Heart right ventricle (tissue), 16 donors: ENCODE measurements around the gene GNAS-AS1. TPM values are rescaled to one million over a fixed set of nuclear protein-coding genes. Genes with fewer than 3 reads are reported as not detected.
A peak's percentile ranks its signal among the peaks of the same experiment; 100 is the strongest.

Experiments
- ATAC-seq, 8 donors: fragments of 200-7000 bp; cut with Tn5 transposase; one replicate each; pipeline ENCODE4 v1.9.1; 2020; ENCODE audit warnings: mild to moderate bottlenecking in 8 of 8, moderate library complexity in 8 of 8, moderate number of reproducible peaks in 1 of 8
- DNase-seq, 2 donors: peaks; one replicate each; pipeline ENCODE4 v3.0.0-alpha.2; 2020
- H3K27ac ChIP-seq, 10 donors: fragments of 200-600 bp; sonication (generic) in 2 of 10; one replicate each; pipeline versions ENCODE4 v1.5.0 to v1.8.0; 2020 to 2022; ENCODE audit warnings: mild to moderate bottlenecking in 3 of 10
- H3K27me3 ChIP-seq, 7 donors: fragments of 200-600 bp; one replicate each; pipeline ENCODE4 v1.8.0; 2021 to 2022; ENCODE audit warnings: mild to moderate bottlenecking in 2 of 7
- H3K36me3 ChIP-seq, 9 donors: fragments of 200-600 bp; sonication (generic) in 1 of 9; one replicate each; pipeline versions ENCODE4 v1.5.0 to v1.8.0; 2020 to 2022; ENCODE audit warnings: mild to moderate bottlenecking in 2 of 9
- H3K4me1 ChIP-seq, 9 donors: fragments of 200-600 bp; sonication (generic) in 1 of 9; one replicate each; pipeline versions ENCODE4 v1.5.0 to v1.8.0; 2020 to 2022; ENCODE audit warnings: mild to moderate bottlenecking in 4 of 9
- H3K4me3 ChIP-seq, 10 donors: fragments of 200-600 bp; sonication (generic) in 2 of 10; one replicate each; pipeline versions ENCODE4 v1.5.0 to v1.8.0; 2020 to 2022; ENCODE audit warnings: mild to moderate bottlenecking in 7 of 10, moderate library complexity in 2 of 10
- H3K9me3 ChIP-seq, 11 donors: fragments of 200-600 bp in 10 of 11; sonication (generic) in 2 of 11; one replicate each; pipeline versions ENCODE4 v1.5.0 to v1.8.0; 2013 to 2022; ENCODE audit warnings: mild to moderate bottlenecking in 2 of 11, control low read depth in 1 of 11, moderate library complexity in 1 of 11
- CTCF ChIP-seq, 9 donors: fragments of 200-600 bp; sonication (generic) in 2 of 9; IDR thresholded peaks; one replicate each; pipeline versions ENCODE4 v1.5.0 to v1.8.0; 2021 to 2022; ENCODE audit warnings: antibody characterized with exemption in 9 of 9, mild to moderate bottlenecking in 5 of 9, moderate library complexity in 1 of 9
- WGBS, 2 donors: extraction: QIAGEN DNeasy Blood & Tissue Kit; methylation state at CpG; one replicate each; pipeline ENCODE4 v1.1.7; 2013; ENCODE audit warnings: inconsistent platforms in 1 of 2; 5-methylcytosine and 5-hydroxymethylcytosine counted together
- intact Hi-C, 10 donors: fragments of 100-400 bp; cut with DNase I; formaldehyde crosslinking; loops; one replicate each; pipeline versions ENCODE4 v1.11.1 to v1.14.2; 2022
- polyA plus RNA-seq, 2 donors: library from polyadenylated mRNA; stranded (reverse); fragments of 200-250 nt; gene quantifications; one replicate each; pipeline ENCODE4 v1.2.3, GENCODE V29; 2013
- total RNA-seq, 10 donors: library from RNA; stranded (reverse); fragmentation: NEBNext Ultra II Directional in 3 of 10; extraction: Animal tissue kit (Norgen Biotek cat#: 25700) in 3 of 10; gene quantifications; one replicate each; pipeline versions ENCODE4 v1.2.1 to v1.2.4, GENCODE V29; 2021 to 2023
- donor health status: Arrhythmogenic right ventricular cardiomyopathy.
- donor health status: ischemic (EF 13 %, LVEDD 7.1; RV severe dilation, severe dysfunction).
- donor health status: healthy with polysubstance abuse.
- donor health status: DM: no; HTN: yes; CAD: no.
- donor health status: DM: no; HTN: no; CAD: no.
- donor health status: ischemic (EF 25% LVEDD 6.9; RV normal size, moderate dysfunction).
- donor health status: ischemic (EF 25% LVEDD 5.7; RV mildly dilated, moderate dysfunction).
- donor health status: healthy.
- donor health status: DM: yes; HTN: yes; CAD: no.
- donor health status: Ischemic cardiomyopathy.
- donor health status: ischemic (EF 35%, LVEDD 5.7; RV mildly dilated, moderate dysfunction).
- donor health status: nonischemic (EF 11% LVEDD 7.7; RV severe dilation, severe dysfunction).
- donor health status: DM: yes; HTN: yes; CAD: no.
- donor health status: PGD.
- donor health status: ischemic (EF 29% LVEDD 5.4; RV normal size, mild dysfunction).
- donor health status: nonischemic (EF 23%, LVEDD 6.1; RV moderate dilation, normal function).

GNAS-AS1 gene
- total and polyA plus RNA-seq, 12 donors, result 0.06 to 1.5 (median 0.41) TPM

- intact Hi-C loops, result loop anchor here in 4 of 10 donors (5.0 to 10.0 kb wide), 5 partner anchors 199 to 619 kb away; partner anchors contain the start of gene STX16 (in 2 of the 4)
- no peak for ATAC-seq
- 82 to 83% methylated on average over 6 of the region's 6 CpGs for WGBS, 2 donors
- Histone ChIP-seq H3K4me3 (no peak overlapping the region), H3K4me1 (peaks cover 0 to 35% (median 19%) of the 10 kb centered on the region in 9 donors), H3K9me3 (no peaks in the 10 kb centered on the region), H3K27ac (no peak overlapping the region), H3K36me3 (no peaks in the 10 kb centered on the region), H3K27me3 (peaks cover 4 to 96% (median 82%) of the 10 kb centered on the region in 7 donors)
- TF ChIP-seq CTCF (IDR thresholded peaks at IDR 0.05), result no peak
- DNase-seq, result no peak
Observed at GRCh38 chr20:58853466-58853865, 2.8 kb upstream of the GNAS-AS1 start.

- Histone ChIP-seq H3K27ac (no peak within 1 kb of the TSS), H3K9me3 (no peaks in the 10 kb centered on the region), H3K4me1 (peaks cover 0 to 35% (median 19%) of the 10 kb centered on the region in 9 donors), H3K27me3 (peaks cover 4 to 94% (median 76%) of the 10 kb centered on the region in 7 donors), H3K36me3 (no peaks in the 10 kb centered on the region), H3K4me3 (peak within 1 kb of the TSS; percentile 28 to 64 (median 54))
- ATAC-seq (peak; percentile 45 to 76 (median 68)), DNase-seq (peak; percentile 55 to 69)
- peak; percentile 48 to 75 (median 64) for TF ChIP-seq CTCF (IDR thresholded peaks at IDR 0.05)
- 27% methylated on average over 35 of the region's 35 CpGs for WGBS, 2 donors
- intact Hi-C loops, result loop anchor here in 4 of 10 donors (5.0 to 10.0 kb wide), 5 partner anchors 198 to 618 kb away; partner anchors contain the start of gene STX16 (in 2 of the 4)
Observed at GRCh38 chr20:58852543-58853271, 2.0 kb upstream of the GNAS-AS1 start, which contains the start of gene GNAS. Gene GNAS (plus strand): TSS chr20:58852716.

DNA sequence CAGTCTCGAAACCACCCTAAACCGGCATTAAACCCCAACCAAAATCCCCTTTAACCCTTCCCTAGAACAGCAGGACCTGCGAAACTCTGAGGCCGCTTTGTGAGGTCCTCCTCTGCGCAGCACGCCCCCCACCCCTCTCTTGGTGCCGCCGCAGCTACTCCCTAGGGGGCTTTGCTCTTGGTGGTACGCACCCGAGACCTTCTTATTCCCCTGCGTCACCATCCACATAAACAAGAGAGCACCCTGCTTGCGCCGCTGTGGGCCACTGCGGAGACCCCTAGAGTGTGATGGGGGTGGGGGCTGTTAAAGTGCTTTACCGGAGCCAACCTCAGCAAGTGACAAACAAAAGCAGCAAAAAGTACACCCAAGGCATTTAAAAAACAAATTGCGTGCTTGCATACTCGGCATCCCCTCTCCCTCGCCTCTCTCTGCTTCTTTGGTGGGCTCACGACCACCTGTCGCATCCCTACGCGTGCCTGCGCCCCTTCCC is 1.3 kb upstream of the GNAS-AS1 start:
- peaks cover 4 to 89% (median 69%) of the 10 kb centered on the region in 7 donors for H3K27me3 ChIP-seq
- no peak overlapping the region for H3K27ac ChIP-seq
- TF ChIP-seq CTCF (IDR thresholded peaks at IDR 0.05), result no peak
- no peak for ATAC-seq
- no peaks in the 10 kb centered on the region for H3K36me3 ChIP-seq
- H3K4me1 ChIP-seq, result peaks cover 0 to 35% (median 19%) of the 10 kb centered on the region in 9 donors
- H3K9me3 ChIP-seq, result no peaks in the 10 kb centered on the region
- intact Hi-C loops, result loop anchor here in 4 of 10 donors (5.0 to 10.0 kb wide), 5 partner anchors 197 to 617 kb away; partner anchors contain the start of gene STX16 (in 2 of the 4)
- 35 to 39% methylated on average over 23 of the region's 23 CpGs for WGBS, 2 donors
- H3K4me3 ChIP-seq, result peak overlapping the region; percentile 10 to 64 (median 54)
- DNase-seq, result no peak

- Histone ChIP-seq H3K27ac (no peak overlapping the region), H3K4me3 (peak overlapping the region; percentile 28 to 64 (median 54)), H3K27me3 (peaks cover 4 to 89% (median 65%) of the 10 kb centered on the region in 7 donors), H3K4me1 (peaks cover 0 to 35% (median 19%) of the 10 kb centered on the region in 9 donors), H3K9me3 (no peaks in the 10 kb centered on the region), H3K36me3 (no peaks in the 10 kb centered on the region)
- intact Hi-C loops, result loop anchor here in 4 of 10 donors (5.0 to 10.0 kb wide), 5 partner anchors 197 to 617 kb away; partner anchors contain the start of gene STX16 (in 2 of the 4)
- peak in 5 of 8 donors; percentile 6 to 44 (median 34) for ATAC-seq
- no peak for TF ChIP-seq CTCF (IDR thresholded peaks at IDR 0.05)
- no peak for DNase-seq
- WGBS, 2 donors, result 46% methylated on average over 40 to 41 of the region's 41 CpGs
Observed at GRCh38 chr20:58851221-58851968, 693 bp upstream of the GNAS-AS1 start.
